CD4-positive, alpha-beta T cell treated with Interleukin-17A for 1 hour (primary cell): ENCODE measurements around the gene NPEPL1.

Source experiments
- DNase-seq: peaks from one replicate; pipeline ENCODE4 v3.0.0-alpha.2; 2020

NPEPL1 gene

GRCh38 chr20:58702161-58702510 is 9.5 kb downstream of the NPEPL1 start:
- DNase-seq, result no peak

GRCh38 chr20:58702859-58703648 is 10.5 kb downstream of the NPEPL1 start:
- DNase-seq, result peak; percentile 20

- DNase-seq, result no peak
Observed at GRCh38 chr20:58703765-58704371, 11.3 kb downstream of the NPEPL1 start.

GRCh38 chr20:58705208-58705926 is 12.8 kb downstream of the NPEPL1 start:
- DNase-seq, result no peak

- no peak for DNase-seq
Observed at GRCh38 chr20:58706150-58706892, 13.7 kb downstream of the NPEPL1 start.

GRCh38 chr20:58706975-58707681 is 14.5 kb downstream of the NPEPL1 start:
- no peak for DNase-seq

GRCh38 chr20:58707770-58708169 is 15.2 kb downstream of the NPEPL1 start:
- no peak for DNase-seq

- DNase-seq, result no peak
Observed at GRCh38 chr20:58708246-58708931, 15.8 kb downstream of the NPEPL1 start.

GRCh38 chr20:58709013-58709702 is 16.6 kb downstream of the NPEPL1 start:
- no peak for DNase-seq

- DNase-seq, result no peak
Observed at GRCh38 chr20:58709703-58710039, 17.1 kb downstream of the NPEPL1 start.

GRCh38 chr20:58710481-58711265 is 18.1 kb downstream of the NPEPL1 start:
- DNase-seq, result no peak

GRCh38 chr20:58711266-58712051 is 18.9 kb downstream of the NPEPL1 start:
- no peak for DNase-seq

GRCh38 chr20:58712151-58712791 is 19.7 kb downstream of the NPEPL1 start:
- DNase-seq, result no peak

- no peak for DNase-seq
Observed at GRCh38 chr20:58712806-58713731, 20.5 kb downstream of the NPEPL1 start.

- DNase-seq, result no peak
Observed at GRCh38 chr20:58713801-58714339, 21.3 kb downstream of the NPEPL1 start.

- DNase-seq, result no peak
Observed at GRCh38 chr20:58714340-58714922, 21.8 kb downstream of the NPEPL1 start.

GRCh38 chr20:58714923-58715351 is 22.3 kb downstream of the NPEPL1 start:
- DNase-seq, result no peak
